Iris pigment epithelial cell (primary cell): Measurements from ENCODE around the gene IGFL2.
"Not testable (repeated sequence)": the region's sequence is repeated elsewhere in the genome, so short reads cannot be mapped to it uniquely, and the experiment has no call there.

Source experiments
- DNase-seq: peaks from one replicate; pipeline ENCODE4 v3.0.0-alpha.2; 2011; ENCODE audit warnings: low read depth

IGFL2 gene

DNA sequence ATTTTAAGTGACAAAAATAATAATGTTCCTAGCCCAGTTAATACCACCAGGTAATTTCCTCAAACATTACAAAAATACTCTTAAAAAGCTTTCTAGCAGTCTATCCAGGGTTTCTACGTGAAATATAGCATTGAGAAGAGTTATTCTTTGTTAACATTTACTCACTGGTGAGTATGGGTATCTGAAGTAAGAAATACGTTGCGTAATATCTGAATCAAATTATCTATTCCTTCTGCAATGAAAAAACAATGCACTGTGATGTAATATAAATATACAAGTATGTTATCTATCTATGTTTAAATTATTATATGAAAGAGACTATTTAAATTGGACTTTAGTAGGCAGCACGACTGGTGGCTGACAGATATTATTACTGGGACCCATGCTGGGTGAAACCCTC is 5.7 kb upstream of the IGFL2 start:
- no peak for DNase-seq

DNA sequence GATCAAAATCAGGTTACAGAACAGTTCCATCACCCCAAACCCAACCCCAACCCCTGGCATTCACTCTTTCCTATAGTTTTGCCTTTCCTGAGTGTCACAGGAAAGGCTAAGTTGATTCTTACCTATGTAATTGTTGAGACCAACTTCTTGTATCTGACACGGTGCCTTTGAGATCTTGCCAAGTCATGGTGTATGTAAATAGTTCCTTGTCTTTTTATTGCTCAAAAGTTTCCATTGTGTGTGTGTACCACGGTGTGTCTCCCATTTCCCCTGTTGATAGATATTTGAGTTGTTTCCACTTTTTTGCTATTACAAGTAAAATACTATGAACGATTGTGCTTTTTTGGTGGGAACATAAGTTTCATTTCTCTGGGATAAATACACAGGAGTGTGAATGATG is 3.3 kb upstream of the IGFL2 start:
- DNase-seq = no peak

DNA sequence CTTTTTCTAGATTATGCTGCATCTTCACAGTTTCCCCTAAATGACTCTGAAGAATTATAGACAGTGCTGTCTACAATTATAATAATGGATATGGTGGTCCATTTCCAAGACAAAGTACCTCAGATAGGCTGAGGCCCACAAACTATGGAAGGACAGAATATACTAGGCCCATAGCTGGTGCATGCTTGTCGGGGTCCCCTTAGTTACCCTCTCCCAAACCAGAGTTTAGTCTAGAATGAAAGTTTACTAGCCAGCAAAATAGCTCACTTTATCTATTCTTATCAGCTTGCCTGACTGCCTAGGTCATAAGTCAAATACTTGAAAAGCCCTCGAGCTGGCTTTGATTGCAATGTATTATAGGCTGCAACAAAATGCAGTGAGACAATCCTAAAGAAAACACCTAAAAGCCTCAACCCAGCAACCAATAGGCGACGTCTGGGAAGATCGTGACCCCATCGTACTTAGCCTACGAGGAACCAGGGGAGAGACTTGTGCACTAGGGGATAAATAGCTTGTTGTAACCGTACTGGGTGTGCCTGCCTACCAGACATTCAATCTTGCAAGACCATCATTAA is 785 bp upstream of the IGFL2 start:
- no peak for DNase-seq

DNA sequence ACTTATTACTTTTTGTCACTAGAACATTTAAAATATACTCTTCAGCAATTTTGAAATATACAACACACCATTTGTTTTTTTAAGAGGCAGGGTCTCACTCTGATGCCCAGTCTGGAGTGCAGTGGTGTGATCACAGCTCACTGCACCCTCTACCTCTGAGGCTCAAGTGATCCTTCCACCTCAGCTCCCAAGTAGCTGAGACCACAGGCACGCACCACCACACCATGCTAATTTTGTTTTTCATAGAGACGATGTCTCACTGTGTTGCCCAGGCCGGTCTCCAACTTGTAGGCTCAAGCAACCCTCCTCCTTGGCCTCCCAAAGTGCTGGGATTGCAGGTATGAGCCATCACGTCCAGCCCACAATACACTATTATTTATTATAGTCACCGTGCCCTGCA is 2.6 kb downstream of the IGFL2 start:
- DNase-seq = no peak

DNA sequence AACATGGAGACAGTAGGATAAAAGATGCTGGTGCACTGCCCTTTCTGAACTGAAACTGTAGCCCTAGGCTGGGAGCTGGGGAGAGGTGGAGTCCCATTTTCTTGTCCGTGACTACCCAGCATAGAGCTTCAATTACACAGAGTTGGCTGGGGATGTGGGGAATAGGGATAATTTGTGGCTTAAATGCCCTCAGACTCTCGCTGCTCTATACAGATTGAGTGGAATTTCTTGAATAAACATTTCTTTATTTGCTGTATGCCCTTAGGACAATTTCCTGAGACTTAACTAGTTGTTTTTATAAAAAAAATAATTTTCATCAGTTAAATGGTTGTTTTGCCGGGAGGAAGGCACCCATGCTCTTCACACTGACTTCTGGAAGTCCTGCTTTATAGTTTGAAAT is 7.2 kb downstream of the IGFL2 start:
- no peak for DNase-seq

DNA sequence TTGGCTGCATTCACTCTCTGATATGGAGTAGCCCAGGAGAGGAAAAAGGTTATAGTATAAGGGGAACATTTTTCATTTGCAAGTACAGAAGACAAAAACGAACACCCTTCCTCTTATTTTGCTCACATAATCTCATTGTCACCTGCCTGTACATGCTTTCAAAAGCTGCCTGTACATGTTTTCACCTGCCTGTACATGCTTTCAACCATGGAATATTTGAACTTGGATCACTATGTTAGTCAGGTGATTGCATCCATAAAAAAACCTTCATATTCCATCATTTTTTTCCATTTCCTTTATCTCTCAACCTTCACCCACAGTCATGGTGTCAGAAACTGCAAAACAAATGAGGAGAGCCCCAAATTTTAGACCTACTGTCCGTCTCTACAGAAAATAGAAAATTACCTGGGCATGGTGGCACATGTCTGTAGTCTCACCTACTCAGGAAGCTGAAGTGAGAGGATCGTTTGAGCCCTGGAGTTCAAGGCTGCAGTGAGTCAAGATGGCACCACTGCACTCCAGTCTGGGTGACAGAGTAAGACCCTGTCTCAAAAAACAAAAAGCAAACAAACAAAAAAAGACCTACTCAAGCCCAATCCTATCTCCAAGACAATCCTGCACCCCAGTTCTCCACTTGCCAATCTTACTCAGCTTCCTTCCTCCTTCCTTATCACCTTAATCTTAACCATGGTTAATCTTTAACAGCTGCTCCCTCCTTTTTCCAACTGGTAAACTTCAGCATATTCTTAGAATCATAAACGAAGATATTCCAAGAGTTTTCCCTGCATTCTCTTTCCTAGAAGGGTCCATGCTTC is 11.6 kb downstream of the IGFL2 start:
- DNase-seq = no peak

DNA sequence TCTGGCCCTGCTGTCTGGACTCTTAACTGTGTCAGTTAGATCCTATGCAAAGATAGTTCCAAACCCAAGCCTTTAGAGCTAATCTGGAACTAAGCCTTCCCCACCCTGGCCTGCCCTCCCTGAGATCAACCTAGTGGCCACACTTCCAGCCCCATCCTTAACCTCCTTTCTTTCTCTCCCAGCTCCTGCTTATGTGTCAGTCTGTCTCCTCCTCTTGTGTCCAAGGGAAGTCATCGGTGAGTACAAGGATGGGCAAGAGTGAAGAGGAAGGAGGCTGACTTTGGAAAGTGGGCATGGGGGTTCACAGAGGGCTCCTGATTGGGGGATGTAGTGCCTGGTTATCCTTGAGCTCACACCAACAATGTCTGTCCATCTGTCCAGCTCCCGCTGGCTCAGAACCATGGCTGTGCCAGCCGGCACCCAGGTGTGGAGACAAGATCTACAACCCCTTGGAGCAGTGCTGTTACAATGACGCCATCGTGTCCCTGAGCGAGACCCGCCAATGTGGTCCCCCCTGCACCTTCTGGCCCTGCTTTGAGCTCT is 12.3 kb downstream of the IGFL2 start:
- no peak for DNase-seq

DNA sequence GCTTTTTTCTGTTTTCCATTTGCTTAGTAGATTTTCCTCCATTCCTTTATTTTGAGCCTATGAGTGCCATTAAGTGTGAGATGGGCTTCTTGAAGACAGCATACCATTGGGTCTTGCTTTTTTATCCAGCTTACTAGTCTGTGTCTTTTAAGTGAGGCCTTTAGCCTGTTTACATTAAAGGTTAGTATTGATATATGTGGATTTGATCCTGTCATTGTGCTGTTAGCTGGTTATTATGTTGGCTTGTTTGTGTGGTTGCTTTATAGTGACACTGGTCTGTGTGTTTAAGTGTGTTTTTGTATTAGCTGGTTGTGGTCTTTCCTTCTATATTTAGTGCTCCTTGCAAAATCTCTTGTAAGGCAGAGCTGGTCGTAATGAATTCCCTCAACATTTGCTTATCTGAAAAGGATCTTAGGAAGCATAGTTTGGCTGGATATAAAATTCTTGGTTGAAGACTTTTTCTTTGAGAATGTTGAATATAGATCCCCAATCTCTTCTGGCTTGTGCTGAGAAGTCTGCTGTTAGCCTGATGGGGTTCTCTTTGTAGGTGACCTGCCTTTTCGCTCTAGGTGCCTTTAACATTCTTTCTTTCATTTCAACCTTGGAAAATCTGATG is 13.7 kb downstream of the IGFL2 start:
- DNase-seq = not testable (repeated sequence)

DNA sequence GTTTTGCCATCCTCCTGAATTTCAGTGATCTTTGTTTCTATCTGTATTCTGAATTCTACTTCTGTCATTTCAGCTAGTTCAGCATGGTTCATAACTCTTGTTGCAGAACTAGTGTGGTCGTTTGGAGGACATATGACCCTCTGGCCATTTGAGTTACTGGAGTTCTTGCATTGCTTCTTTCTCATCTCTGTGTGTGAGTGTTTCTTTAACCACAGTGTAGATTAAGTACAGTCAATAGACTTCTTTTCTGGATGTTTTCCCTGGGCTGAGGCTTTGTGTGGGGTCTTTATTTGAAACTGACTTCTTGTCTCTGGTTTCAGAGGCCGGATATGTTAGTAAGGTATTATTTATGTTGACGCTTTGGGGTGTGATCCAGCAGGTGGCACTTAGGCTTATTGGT is 14.7 kb downstream of the IGFL2 start:
- no peak for DNase-seq

DNA sequence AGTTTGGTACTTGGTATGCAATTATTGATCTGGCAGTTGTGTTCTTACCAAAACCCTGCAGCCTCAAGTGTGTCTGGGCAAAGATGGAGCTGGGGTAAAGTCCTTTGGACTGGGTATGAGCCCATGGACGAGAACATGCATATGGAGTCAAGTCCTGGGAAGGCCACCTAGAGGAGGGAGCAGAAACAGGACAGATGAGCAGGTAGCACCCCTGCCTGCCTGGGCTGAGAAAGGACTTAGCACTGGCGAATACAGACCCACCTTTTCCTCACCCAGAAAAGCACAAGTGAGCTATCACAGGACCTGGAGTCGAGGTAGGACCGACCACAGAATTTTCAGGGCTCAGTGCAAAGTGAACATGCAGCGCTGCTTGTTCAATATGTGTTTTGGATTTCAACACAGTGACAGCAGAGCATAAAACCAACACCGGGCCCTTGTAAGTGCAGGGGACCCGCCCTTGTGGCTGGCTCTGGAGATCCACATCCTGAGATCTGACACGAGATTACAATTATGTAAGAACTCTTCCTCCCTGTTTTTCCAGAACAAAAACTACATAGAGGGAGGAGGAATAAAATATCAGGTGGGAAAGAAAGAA is 25.9 kb downstream of the IGFL2 start:
- DNase-seq = no peak

DNA sequence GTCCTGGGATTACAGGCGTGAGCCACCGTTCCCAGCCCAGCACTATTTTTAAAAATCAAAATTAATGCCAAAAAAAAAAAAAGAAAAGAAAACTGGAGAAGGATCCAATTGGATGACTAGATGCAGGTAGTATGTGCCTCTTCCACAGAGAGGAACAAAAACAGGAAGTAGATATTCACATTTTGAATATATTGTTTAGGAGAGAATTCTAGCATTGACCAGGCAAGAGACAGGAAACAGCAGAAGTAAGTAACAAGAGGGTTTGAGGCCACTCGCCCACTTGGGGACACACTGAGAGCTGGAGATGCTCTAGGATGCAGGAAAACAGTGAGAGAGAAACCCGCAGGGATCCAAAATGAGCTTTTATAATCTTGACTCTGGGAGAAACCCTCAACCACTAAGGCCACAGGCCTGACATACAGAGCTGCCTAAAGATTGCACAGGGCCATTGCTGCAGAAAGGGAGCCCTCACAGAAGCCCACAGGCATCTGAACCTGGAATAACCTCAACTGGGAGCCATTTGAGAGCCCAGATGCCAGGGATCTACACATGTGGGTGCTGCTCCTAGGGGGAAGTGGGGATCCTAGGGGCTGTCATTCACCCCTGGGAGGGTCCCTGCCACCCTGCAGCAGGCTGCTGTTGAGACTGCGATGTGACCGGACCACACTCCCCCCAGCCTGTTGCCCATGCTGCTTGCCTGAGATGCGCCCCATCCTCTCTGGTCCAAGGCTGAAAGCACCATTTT is 28.2 kb downstream of the IGFL2 start:
- no peak for DNase-seq

DNA sequence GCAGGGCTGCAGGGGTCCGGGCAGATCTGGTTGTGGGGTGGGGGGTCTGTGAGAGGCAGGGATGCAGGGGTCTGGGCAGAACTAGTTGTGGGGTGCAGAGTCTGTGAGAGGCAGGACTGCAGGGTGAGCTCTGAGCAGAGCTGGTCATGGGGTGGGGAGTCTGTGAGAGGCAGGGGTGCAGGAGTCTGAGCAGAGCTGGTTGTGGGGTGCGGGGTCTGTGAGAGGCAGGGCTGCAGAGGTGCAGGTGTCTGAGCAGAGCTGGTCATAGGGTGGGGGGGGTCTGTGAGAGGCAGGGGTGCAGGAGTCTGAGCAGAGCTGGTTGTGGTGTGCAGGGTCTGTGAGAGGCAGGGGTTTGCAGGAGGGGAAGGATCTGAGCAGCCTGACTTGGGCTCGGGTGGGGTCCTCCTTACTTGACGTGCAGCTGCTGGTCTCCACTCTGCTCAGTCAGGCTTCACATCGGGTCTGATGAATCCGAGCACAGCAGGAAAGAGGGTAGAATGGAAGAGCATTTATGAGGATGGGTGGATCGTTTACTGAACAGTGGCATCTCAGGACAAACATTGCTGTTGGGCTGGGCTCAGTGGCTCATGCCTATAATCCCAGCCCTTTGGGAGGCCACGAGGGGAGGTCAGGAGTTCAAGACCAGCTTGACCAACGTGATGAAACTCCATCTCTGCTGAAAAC is 31.2 kb downstream of the IGFL2 start:
- no peak for DNase-seq

DNA sequence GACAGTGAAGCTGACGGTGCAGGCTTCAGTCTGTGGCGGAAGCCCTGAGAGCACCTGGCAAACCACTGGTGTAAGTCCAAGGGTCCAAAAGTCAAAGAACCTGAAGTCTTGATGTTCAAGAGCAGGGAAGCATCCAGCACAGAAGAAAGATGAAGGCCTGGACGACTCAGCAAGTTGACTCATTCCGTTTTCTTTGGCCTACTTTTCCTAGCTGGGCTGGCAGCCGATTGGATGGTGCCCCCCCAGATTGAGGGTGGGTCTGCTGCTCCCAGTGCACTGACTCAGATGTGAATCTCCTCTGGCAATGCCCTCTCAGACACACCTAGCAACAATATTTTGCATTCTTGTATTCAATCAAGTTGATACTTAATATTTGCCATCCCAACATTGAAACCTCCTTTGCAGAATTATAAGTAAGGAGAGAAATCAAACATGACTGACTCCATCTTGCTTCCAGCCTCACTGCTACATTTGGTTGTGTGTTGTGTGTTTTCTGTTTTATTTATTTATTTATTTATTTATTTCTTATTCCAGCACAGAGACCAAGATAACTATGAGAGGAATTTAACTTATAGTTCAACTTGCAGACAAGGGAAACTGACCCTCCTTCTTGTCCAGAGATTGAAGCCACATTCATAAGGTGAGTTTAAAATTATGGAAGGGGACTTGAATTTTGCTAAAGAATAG is 32.8 kb downstream of the IGFL2 start:
- DNase-seq = peak; percentile 21

DNA sequence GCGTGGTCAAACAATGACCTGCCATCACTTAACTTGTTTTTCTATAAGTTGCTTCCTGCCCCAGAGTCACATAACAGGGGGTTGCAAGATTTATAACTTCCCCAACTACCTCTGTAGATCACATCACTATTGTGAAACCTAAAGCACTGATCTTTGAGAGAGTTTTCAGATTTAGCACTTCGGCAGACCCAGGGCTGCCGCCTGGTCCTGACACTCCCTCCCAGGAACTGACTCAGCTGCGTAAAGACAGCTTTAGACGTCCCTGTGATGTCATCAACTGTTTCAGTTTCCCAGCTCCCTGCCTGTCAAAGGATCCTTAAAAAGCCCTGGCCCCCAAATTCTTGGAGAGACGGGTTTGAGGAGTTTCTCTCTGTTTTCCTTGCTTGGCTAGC is 33.3 kb downstream of the IGFL2 start:
- peak; percentile 60 for DNase-seq

DNA sequence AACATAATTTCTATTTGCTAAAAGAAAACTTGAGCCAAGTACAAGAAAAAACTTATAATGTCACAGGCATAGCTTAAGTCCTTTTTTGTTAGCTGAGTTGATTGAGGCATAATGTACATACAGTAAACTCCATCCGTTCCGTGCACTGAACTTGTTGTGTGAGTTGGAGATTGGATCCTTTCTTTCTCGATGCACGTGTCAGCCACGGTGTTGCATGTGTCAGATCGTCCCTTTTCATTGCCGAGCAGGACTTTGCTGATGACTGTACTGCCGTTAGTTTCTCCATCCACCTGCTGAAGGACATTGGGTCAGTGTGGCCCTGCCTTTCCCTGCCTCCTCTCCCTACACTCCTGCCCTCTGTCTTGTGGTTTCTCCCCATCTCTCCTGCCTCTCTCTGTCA is 34.4 kb downstream of the IGFL2 start:
- DNase-seq = no peak

DNA sequence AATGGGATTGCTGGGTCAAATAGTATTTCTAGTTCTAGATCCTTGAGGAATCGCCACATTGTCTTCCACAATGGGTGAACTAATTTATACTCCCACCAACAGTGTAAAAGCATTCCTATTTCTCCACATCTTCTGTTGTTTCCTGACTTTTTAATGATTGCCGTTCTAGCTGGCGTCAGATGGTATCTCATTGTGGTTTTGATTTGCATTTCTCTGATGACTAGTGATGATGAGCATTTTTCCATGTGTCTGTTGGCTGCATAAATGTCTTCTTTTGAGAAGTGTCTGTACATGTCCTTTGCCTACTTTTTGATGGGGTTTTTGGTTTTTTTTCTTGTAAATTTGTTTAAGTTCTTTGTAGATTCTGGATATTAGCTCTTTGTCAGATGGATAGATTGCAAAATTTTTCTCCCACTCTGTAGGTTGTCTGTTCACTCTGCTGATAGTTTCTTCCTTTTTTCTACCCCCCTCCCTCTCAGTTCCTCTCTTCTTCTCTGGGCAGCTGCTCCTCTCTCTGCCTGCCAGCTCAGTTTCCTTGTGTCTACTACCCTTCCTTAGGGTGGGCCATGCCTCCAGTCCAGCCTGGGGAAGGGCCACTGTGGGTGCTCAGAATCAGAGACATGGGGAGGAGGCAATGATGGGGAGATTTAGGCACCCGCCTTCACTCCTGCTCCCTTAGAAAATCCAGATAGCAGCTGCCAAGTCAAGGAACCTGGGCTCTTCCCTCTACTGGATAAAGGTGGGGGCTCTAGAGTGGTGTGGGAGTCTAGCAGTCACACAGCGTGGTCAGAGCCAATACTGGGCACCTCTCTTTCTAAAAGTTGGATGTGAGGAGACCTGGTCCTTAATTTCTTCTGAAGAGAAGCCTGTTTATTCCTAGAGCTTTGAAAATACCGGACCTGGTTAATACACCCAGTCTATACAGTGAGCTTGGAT is 37.0 kb downstream of the IGFL2 start:
- DNase-seq = peak; percentile 35

DNA sequence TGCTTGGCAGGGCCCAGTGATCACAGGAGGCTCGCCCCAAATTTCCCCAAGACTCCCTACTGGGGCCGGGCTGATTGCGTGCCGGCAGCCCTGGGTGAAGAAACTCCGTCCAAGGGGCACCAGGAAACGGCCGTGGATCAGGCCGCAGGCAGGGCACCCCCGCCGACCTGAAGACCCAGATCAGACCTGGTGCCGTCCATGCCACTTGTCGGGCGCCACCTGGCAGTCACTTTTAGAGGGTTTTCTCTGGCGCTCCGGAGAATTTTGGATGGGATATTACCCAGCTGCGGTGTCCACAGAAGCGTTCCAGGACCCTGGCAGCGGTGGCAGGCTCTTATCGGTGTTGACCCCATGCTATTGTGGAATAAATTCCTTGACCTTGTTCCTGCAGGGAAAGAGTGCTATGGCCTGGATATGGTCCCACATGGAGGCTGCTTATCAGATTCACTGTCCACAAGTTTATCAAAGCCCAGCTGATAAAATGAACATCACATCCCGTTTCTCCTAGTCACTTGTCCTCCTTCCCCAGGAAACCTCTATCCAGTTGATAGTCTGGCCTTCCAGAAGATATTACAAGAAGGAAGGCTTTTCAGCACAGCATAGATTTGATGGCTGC is 38.2 kb downstream of the IGFL2 start:
- DNase-seq = no peak

DNA sequence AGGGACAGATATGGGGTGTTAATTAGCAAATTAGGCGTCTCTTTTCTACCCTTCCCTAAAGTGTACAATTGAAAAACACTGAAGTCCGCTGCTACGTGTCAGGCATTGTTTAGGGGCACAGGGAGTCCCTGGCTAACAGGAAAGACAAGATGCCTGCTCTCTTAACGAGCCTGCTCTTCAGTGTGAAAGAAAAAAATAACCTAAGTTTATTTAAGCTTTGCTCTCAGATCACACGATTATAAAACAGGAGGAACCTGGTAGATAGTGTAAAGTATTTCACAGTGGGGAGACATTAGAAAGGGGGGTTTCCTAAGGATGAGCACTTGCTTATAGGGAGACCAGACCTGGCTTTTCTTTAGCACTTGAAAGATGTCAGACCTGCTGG is 38.7 kb downstream of the IGFL2 start:
- no peak for DNase-seq
